Retinal pigment epithelial cell (primary cell): ENCODE measurements around the gene USP9X.

Experiments used
- DNase-seq: peaks from one replicate; pipeline ENCODE4 v3.0.0-alpha.2; 2010; ENCODE audit warnings: low read depth
- H3K4me3 ChIP-seq: 2 replicates; pipeline ENCODE4 v1.5.1; 2011; ENCODE audit warnings: mild to moderate bottlenecking, low read length, control low read depth, moderate library complexity
- TF ChIP-seq, protein P1 (sequence below): conservative IDR thresholded peaks from 2 replicates; pipeline ENCODE4 v1.5.1; 2011; ENCODE audit warnings: low read depth, low read length, control low read depth, inconsistent platforms

The USP9X gene

GRCh38 chrX:41084893-41085511 is at the start of gene USP9X:
Gene USP9X (plus strand): TSS chrX:41085445. CDS start chrX:41123629, 38,184 bp downstream.
- TF ChIP-seq, protein P1, sequence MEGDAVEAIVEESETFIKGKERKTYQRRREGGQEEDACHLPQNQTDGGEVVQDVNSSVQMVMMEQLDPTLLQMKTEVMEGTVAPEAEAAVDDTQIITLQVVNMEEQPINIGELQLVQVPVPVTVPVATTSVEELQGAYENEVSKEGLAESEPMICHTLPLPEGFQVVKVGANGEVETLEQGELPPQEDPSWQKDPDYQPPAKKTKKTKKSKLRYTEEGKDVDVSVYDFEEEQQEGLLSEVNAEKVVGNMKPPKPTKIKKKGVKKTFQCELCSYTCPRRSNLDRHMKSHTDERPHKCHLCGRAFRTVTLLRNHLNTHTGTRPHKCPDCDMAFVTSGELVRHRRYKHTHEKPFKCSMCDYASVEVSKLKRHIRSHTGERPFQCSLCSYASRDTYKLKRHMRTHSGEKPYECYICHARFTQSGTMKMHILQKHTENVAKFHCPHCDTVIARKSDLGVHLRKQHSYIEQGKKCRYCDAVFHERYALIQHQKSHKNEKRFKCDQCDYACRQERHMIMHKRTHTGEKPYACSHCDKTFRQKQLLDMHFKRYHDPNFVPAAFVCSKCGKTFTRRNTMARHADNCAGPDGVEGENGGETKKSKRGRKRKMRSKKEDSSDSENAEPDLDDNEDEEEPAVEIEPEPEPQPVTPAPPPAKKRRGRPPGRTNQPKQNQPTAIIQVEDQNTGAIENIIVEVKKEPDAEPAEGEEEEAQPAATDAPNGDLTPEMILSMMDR: no peak
- peak; percentile 74 for DNase-seq
- peak within 1 kb of the TSS; percentile 88 for H3K4me3 ChIP-seq

- no peak for DNase-seq
- no peak overlapping the region for H3K4me3 ChIP-seq
- TF ChIP-seq, protein P1: no peak
Observed at GRCh38 chrX:41035582-41035981, 49.7 kb upstream of the USP9X start.

DNA sequence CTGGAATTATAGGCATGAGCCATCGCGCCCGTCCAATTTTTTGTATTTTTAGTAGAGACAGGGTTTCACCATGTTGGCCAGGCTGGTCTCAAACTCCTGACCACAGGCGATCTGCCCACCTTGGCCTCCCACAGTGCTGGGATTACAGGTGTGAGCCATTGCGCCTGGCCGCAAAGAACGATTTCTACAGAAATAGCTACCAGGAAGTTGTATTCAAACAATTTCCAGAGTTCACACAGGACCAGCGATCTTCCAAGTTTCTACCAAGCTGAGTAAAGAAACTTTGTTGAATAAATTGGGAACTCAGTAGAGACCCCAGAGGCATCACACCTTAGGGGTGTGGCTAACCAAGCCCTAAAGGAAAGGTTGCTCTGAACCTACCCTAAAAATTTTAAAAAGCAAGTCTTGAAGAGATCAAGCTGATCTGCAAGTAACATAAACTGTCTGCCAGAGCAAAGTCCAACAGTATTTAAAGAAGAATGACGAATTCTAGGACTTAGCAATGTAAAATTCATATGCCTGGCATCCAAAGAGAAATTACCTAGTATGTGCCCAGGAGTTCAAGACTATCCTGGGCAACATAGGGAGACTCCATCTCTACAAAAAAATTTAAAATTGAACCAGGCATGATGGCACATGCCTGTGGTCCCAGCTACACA is 48.4 kb upstream of the USP9X start:
- TF ChIP-seq, protein P1: no peak
- no peak overlapping the region for H3K4me3 ChIP-seq
- no peak for DNase-seq

DNA sequence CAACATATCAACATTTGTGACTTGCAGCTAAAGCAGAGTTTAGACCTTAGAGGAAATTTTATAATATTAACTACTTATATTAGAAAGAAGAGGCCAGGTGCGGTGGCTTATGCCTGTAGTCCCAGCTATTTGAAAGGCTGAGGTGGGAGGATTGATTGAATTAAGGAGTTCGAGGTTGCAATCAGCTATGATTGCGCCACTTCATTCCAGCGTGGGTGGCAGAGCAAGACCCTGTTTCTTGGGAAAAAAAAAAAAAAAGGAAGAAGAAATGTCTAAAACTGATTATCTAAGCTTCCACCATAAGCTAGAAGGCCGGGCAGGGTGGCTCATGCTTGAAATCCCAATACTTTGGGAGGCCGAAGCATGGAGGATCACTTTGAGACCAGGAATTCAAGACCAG is 42.0 kb upstream of the USP9X start:
- DNase-seq: no peak
- TF ChIP-seq, protein P1: no peak
- H3K4me3 ChIP-seq: no peak overlapping the region

DNA sequence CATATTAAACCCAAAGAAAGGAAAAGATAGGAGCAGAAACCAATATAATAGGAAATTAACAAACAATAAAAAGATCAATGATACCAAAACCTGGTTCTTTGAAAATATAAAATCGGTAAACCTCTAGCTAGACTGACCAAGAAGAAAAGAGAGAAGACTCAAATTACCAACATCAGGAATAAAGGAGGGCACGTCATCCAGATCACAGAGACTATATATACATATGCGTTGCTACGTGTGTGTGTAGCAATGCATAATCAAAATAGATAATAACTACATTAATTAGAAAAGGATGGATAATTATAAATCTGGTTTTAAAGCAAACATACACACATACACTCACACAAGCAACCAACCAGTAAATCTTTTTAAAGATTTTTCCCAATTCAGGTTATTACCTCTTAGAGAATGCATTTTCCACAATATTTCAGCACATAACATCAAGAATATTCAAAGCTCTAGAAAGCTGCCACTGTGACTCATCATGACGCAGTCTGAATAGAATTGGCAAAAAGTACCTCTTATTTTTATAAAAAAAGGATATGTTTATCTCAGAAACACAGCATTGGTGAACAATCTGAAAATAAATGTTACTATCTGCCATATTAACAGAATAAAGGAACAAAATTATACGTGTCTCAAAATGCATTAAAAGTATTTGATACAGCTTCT is 41.4 kb upstream of the USP9X start:
- TF ChIP-seq, protein P1: no peak
- no peak for DNase-seq
- H3K4me3 ChIP-seq: no peak overlapping the region

- DNase-seq: no peak
- TF ChIP-seq, protein P1: no peak
- H3K4me3 ChIP-seq: no peak overlapping the region
Observed at GRCh38 chrX:41045960-41046567, 39.2 kb upstream of the USP9X start.
